ENCODE data around the gene PACSIN1.

PACSIN1 gene

GRCh38 chr6:34451192-34451591 lies 14.7 kb upstream of the PACSIN1 start:
- Histone ChIP-seq H3K27me3 (ENCODE audit: insufficient read depth, low read depth, severe bottlenecking) (no peaks in the 10 kb centered on the region), H3K4me3 (ENCODE audit: low read depth, low read length) (no peak overlapping the region), H3K36me3 (no peaks in the 10 kb centered on the region), H3K27ac (no peak overlapping the region), H3K9me3 (ENCODE audit: severe bottlenecking) (peaks cover 10% of the 10 kb centered on the region)
- no peak for DNase-seq
- no peak for TF ChIP-seq CTCF (IDR thresholded peaks at IDR 0.05; ENCODE audit: low read depth, low read length)

GRCh38 chr6:34455831-34456230 lies 10.0 kb upstream of the PACSIN1 start:
- peaks cover 10% of the 10 kb centered on the region for H3K9me3 ChIP-seq (ENCODE audit: severe bottlenecking)
- H3K36me3 ChIP-seq: no peaks in the 10 kb centered on the region
- no peak overlapping the region for H3K4me3 ChIP-seq (ENCODE audit: low read depth, low read length)
- H3K27me3 ChIP-seq (ENCODE audit: insufficient read depth, low read depth, severe bottlenecking): no peaks in the 10 kb centered on the region
- TF ChIP-seq CTCF (IDR thresholded peaks at IDR 0.05; ENCODE audit: low read depth, low read length): peak; percentile 5; the same call in 1 of the 2 replicates
- DNase-seq: no peak
- H3K27ac ChIP-seq: no peak overlapping the region

- Histone ChIP-seq H3K27me3 (ENCODE audit: insufficient read depth, low read depth, severe bottlenecking) (no peaks in the 10 kb centered on the region), H3K9me3 (ENCODE audit: severe bottlenecking) (no peaks in the 10 kb centered on the region), H3K27ac (no peak overlapping the region), H3K36me3 (no peaks in the 10 kb centered on the region), H3K4me3 (ENCODE audit: low read depth, low read length) (no peak overlapping the region)
- no peak for DNase-seq
- no peak for TF ChIP-seq CTCF (IDR thresholded peaks at IDR 0.05; ENCODE audit: low read depth, low read length)
Measured at GRCh38 chr6:34457382-34457741, 8.5 kb upstream of the PACSIN1 start.

- no peaks in the 10 kb centered on the region for H3K9me3 ChIP-seq (ENCODE audit: severe bottlenecking)
- H3K27ac ChIP-seq: no peak overlapping the region
- H3K4me3 ChIP-seq (ENCODE audit: low read depth, low read length): no peak overlapping the region
- no peak for DNase-seq
- no peaks in the 10 kb centered on the region for H3K27me3 ChIP-seq (ENCODE audit: insufficient read depth, low read depth, severe bottlenecking)
- H3K36me3 ChIP-seq: no peaks in the 10 kb centered on the region
- no peak for TF ChIP-seq CTCF (IDR thresholded peaks at IDR 0.05; ENCODE audit: low read depth, low read length)
Measured at GRCh38 chr6:34457742-34458735, 7.8 kb upstream of the PACSIN1 start.

- DNase-seq: peak; percentile 78
- peak; percentile 93 for TF ChIP-seq CTCF (IDR thresholded peaks at IDR 0.05; ENCODE audit: low read depth, low read length)
- Histone ChIP-seq H3K4me3 (ENCODE audit: low read depth, low read length) (no peak overlapping the region), H3K9me3 (ENCODE audit: severe bottlenecking) (no peaks in the 10 kb centered on the region), H3K27me3 (ENCODE audit: insufficient read depth, low read depth, severe bottlenecking) (no peaks in the 10 kb centered on the region), H3K36me3 (no peaks in the 10 kb centered on the region), H3K27ac (no peak overlapping the region)
Measured at GRCh38 chr6:34459899-34460593, 5.8 kb upstream of the PACSIN1 start.
